Subcutaneous adipose tissue (tissue), 4 donors: ENCODE measurements around the gene LONP2. TPM values are rescaled to one million over a fixed set of nuclear protein-coding genes. Genes with fewer than 3 reads are reported as not detected.

ENCODE experiments used
- CTCF ChIP-seq: fragments of 450-650 bp; IDR thresholded peaks from one replicate; pipeline ENCODE4 v1.5.1; 2016; ENCODE audit warnings: low read depth, mild to moderate bottlenecking, control low read depth, antibody characterized with exemption, moderate library complexity
- total RNA-seq, 4 donors: library from RNA; depleted of rRNA; stranded (reverse); fragments of >200 nt; gene quantifications; one replicate each; pipeline ENCODE4 v1.1.0, GENCODE V29; 2016

Gene LONP2
- total RNA-seq, 4 donors from 2014 or later: 48.8 to 69.1 (median 55.1) TPM

- TF ChIP-seq CTCF: no peak
Measured at GRCh38 chr16:48326915-48327314, 82.8 kb downstream of the LONP2 start.

DNA sequence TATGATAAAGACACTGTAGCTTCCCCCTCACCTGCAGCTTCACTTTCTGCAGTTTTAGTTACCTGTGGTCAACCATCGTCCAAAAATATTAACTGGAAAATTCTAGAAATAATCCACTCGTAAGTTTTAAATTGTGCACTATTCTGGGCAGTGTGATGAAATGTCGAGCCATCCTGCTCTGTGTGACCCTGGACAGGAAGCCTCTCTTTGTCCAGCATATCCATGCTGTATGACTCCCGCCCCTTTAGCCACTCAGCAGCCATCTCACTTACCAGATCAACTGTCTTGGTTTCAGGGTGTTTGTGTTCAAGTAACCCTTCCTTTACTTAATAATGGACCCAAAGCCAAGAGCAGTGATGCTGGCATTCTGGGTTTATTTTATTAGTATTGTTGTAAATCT is 85.0 kb downstream of the LONP2 start:
- TF ChIP-seq CTCF: no peak

- TF ChIP-seq CTCF: no peak
Measured at GRCh38 chr16:48330189-48330840, 86.2 kb downstream of the LONP2 start.

- TF ChIP-seq CTCF: no peak
Measured at GRCh38 chr16:48330841-48331192, 86.7 kb downstream of the LONP2 start.

DNA sequence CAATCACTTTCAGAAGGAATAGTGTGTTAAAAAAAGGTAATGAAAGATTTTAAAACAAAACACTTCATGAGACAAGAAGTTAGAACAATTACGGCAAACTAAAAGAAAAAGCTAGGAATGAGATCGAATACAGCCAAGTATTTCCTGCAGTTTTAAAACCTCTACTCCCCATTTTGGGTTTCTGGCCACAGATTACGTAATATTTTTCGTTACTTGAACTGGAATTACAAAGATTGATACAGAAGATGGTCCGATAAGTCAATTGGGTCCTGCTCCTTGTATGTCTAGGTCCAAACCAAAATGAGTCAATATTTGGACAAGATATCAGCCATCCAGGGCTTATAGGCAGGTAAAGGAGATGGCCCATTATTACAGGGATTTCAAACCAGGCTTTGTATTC is 88.9 kb downstream of the LONP2 start:
- TF ChIP-seq CTCF: no peak

DNA sequence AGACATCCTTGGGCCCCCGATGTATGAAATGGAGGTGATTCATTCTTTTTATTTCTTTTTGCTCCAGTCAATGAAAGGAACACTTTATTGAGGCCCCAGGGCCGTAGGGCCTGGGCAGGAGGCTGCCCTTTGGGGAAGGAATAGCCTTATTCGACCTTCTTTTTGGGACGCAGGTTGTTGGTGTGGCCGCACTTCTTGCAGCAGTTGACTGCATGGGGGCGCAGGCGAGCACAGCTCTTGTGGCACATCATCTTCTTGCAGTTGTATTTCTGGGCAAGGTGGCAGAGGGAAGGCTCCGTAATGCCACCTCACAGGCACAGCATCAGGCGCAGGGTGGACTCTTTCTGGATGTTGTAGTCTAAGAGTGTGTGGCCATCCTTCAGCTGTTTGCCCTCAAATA is 90.2 kb downstream of the LONP2 start:
- no peak for TF ChIP-seq CTCF

- TF ChIP-seq CTCF: no peak
Measured at GRCh38 chr16:48335961-48336360, 91.9 kb downstream of the LONP2 start.
